Fibroblast of mammary gland (primary cell): Measurements from ENCODE around the gene CCR5AS.

Experiments
- DNase-seq: peaks from one replicate; pipeline ENCODE4 v3.0.0-alpha.2; 2010; ENCODE audit warnings: low read depth
- H3K4me3 ChIP-seq: 2 replicates; pipeline ENCODE4 v1.5.1; 2011; ENCODE audit warnings: low read depth, mild to moderate bottlenecking, low read length, moderate library complexity; ENCODE audit not compliant: control insufficient read depth
- TF ChIP-seq, protein P1 (sequence below): conservative IDR thresholded peaks from 2 replicates; pipeline ENCODE4 v1.5.1; 2011; ENCODE audit warnings: low read depth, low read length, inconsistent platforms; ENCODE audit not compliant: control insufficient read depth, insufficient read depth

CCR5AS gene

GRCh38 chr3:46406788-46407611 lies at the start of gene CCR5AS, which contains the start of gene CCRL2:
Gene CCR5AS (minus strand): TSS chr3:46407066.
Gene CCRL2 (plus strand): TSS chr3:46407259. CDS start chr3:46408080, 821 bp downstream.
- no peak within 1 kb of the TSS for H3K4me3 ChIP-seq
- peak; percentile 12 for DNase-seq
- TF ChIP-seq, protein P1, sequence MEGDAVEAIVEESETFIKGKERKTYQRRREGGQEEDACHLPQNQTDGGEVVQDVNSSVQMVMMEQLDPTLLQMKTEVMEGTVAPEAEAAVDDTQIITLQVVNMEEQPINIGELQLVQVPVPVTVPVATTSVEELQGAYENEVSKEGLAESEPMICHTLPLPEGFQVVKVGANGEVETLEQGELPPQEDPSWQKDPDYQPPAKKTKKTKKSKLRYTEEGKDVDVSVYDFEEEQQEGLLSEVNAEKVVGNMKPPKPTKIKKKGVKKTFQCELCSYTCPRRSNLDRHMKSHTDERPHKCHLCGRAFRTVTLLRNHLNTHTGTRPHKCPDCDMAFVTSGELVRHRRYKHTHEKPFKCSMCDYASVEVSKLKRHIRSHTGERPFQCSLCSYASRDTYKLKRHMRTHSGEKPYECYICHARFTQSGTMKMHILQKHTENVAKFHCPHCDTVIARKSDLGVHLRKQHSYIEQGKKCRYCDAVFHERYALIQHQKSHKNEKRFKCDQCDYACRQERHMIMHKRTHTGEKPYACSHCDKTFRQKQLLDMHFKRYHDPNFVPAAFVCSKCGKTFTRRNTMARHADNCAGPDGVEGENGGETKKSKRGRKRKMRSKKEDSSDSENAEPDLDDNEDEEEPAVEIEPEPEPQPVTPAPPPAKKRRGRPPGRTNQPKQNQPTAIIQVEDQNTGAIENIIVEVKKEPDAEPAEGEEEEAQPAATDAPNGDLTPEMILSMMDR, result no peak

- TF ChIP-seq, protein P1, result no peak
- no peak for DNase-seq
- H3K4me3 ChIP-seq, result no peak overlapping the region
Observed at GRCh38 chr3:46456118-46456517, 49.3 kb upstream of the CCR5AS start.

- TF ChIP-seq, protein P1, result no peak
Observed at GRCh38 chr3:46455231-46456115, 48.6 kb upstream of the CCR5AS start.

GRCh38 chr3:46454606-46455005 lies 47.7 kb upstream of the CCR5AS start:
- DNase-seq, result no peak
- TF ChIP-seq, protein P1, result no peak
- no peak overlapping the region for H3K4me3 ChIP-seq

More at GRCh38 chr3:46455231-46456115, 48.6 kb upstream of the CCR5AS start:
- no peak for DNase-seq
- H3K4me3 ChIP-seq, result no peak overlapping the region

- no peak for DNase-seq
- TF ChIP-seq, protein P1, result no peak
- H3K4me3 ChIP-seq, result no peak overlapping the region
Observed at GRCh38 chr3:46454209-46454595, 47.3 kb upstream of the CCR5AS start.

GRCh38 chr3:46453526-46454208 lies 46.8 kb upstream of the CCR5AS start:
- DNase-seq, result no peak
- H3K4me3 ChIP-seq, result no peak overlapping the region
- TF ChIP-seq, protein P1, result no peak
